CD14-positive monocyte (primary cell): ENCODE measurements around the gene RIPOR1. TPM values are rescaled to one million over a fixed set of nuclear protein-coding genes. Genes with fewer than 3 reads are reported as not detected.

ENCODE experiments used
- DNase-seq, 3 donors: peaks; one replicate each; pipeline ENCODE4 v3.0.0-alpha.2; 2011 to 2022
- H2AFZ ChIP-seq: 2 replicates; pipeline ENCODE4 v1.6.0; 2012; ENCODE audit warnings: mild to moderate bottlenecking, low read depth, low read length, inconsistent platforms; ENCODE audit not compliant: insufficient read depth, poor library complexity, severe bottlenecking
- H3K27ac ChIP-seq, 2 donors: 1 replicate in 1 of 2; 2 replicates in 1 of 2; pipeline ENCODE4 v1.5.1; 2012 to 2013; ENCODE audit warnings: low read length in 2 of 2, control low read depth in 1 of 2, inconsistent platforms in 1 of 2, low read depth in 1 of 2, mild to moderate bottlenecking in 1 of 2
- H3K27me3 ChIP-seq, 2 donors: one replicate each; pipeline versions ENCODE4 v1.6.0 to v1.6.1; 2011 to 2013; ENCODE audit warnings: low read length in 2 of 2; ENCODE audit not compliant: control insufficient read depth in 2 of 2, insufficient read depth in 2 of 2
- H3K36me3 ChIP-seq, 2 donors: replicated peaks in 1 of 2; 1 replicate in 1 of 2; 2 replicates in 1 of 2; pipeline versions ENCODE4 v1.5.1 to v1.6.1; 2012 to 2013; ENCODE audit warnings: low read length in 2 of 2, control low read depth in 1 of 2, inconsistent platforms in 1 of 2, mild to moderate bottlenecking in 1 of 2; ENCODE audit not compliant: insufficient read depth in 2 of 2, control insufficient read depth in 1 of 2
- H3K4me1 ChIP-seq, 2 donors: 1 replicate in 1 of 2; 2 replicates in 1 of 2; pipeline versions ENCODE4 v1.5.1 to v1.6.1; 2012 to 2013; ENCODE audit warnings: low read length in 2 of 2, control low read depth in 1 of 2, inconsistent platforms in 1 of 2, mild to moderate bottlenecking in 1 of 2, moderate library complexity in 1 of 2; ENCODE audit not compliant: insufficient read depth in 2 of 2, control insufficient read depth in 1 of 2
- H3K4me2 ChIP-seq: replicated peaks from 2 replicates; pipeline ENCODE3; 2012; ENCODE audit warnings: low read length, moderate library complexity, mild to moderate bottlenecking; ENCODE audit not compliant: poor library complexity, severe bottlenecking; ENCODE audit errors: extremely low read depth
- H3K4me3 ChIP-seq, 3 experiments: fragments of 200-600 bp in 1 of 3; sonication (generic) in 1 of 3; replicated peaks in 1 of 3; 1 replicate in 2 of 3; 2 replicates in 1 of 3; pipeline ENCODE4 v1.5.1; 2011 to 2013; ENCODE audit warnings: low read length in 3 of 3, mild to moderate bottlenecking in 3 of 3, control low read depth in 2 of 3, low read depth in 2 of 3, inconsistent platforms in 1 of 3, moderate library complexity in 1 of 3
- H3K79me2 ChIP-seq: 2 replicates; pipeline ENCODE4 v1.6.0; 2012; ENCODE audit warnings: mild to moderate bottlenecking, control low read depth, inconsistent platforms, low read length, moderate library complexity; ENCODE audit not compliant: insufficient read depth
- H3K9ac ChIP-seq: 2 replicates; pipeline ENCODE4 v1.6.0; 2017; ENCODE audit warnings: low read length, mild to moderate bottlenecking; ENCODE audit not compliant: insufficient read depth, poor library complexity, severe bottlenecking
- H3K9me3 ChIP-seq, 2 donors: replicated peaks in 1 of 2; 1 replicate in 1 of 2; 2 replicates in 1 of 2; pipeline versions ENCODE4 v1.5.1 to v1.6.1; 2012 to 2013; ENCODE audit warnings: low read length in 2 of 2, control low read depth in 1 of 2; ENCODE audit not compliant: control insufficient read depth in 1 of 2, insufficient read depth in 1 of 2
- H4K20me1 ChIP-seq: 2 replicates; pipeline ENCODE4 v1.6.0; 2012; ENCODE audit warnings: mild to moderate bottlenecking, low read length, control low read depth, moderate library complexity; ENCODE audit not compliant: insufficient read depth
- H3K27ac Mint-ChIP-seq, 7 donors: one replicate each; pipeline ENCODE4 v1.8.0; 2020; ENCODE audit warnings: mild to moderate bottlenecking in 7 of 7, mixed read lengths in 7 of 7, moderate library complexity in 6 of 7, inconsistent platforms in 2 of 7
- H3K27me3 Mint-ChIP-seq, 3 donors: one replicate each; pipeline ENCODE4 v1.8.0; 2021 to 2022; ENCODE audit warnings: low read depth in 3 of 3, mild to moderate bottlenecking in 3 of 3, mixed read lengths in 3 of 3, moderate library complexity in 3 of 3, inconsistent platforms in 1 of 3
- H3K36me3 Mint-ChIP-seq, 2 donors: one replicate each; pipeline ENCODE4 v1.8.0; 2020; ENCODE audit warnings: mixed read lengths in 2 of 2, inconsistent platforms in 1 of 2, mild to moderate bottlenecking in 1 of 2
- H3K4me1 Mint-ChIP-seq: one replicate; pipeline ENCODE4 v1.8.0; 2020; ENCODE audit warnings: mild to moderate bottlenecking, mixed read lengths
- H3K4me3 Mint-ChIP-seq, 2 donors: one replicate each; pipeline ENCODE4 v1.8.0; 2020; ENCODE audit warnings: mild to moderate bottlenecking in 2 of 2, mixed read lengths in 2 of 2, moderate library complexity in 1 of 2
- H3K9me3 Mint-ChIP-seq, 7 donors: one replicate each; pipeline ENCODE4 v1.8.0; 2020 to 2022; ENCODE audit warnings: mixed read lengths in 7 of 7, mild to moderate bottlenecking in 6 of 7, moderate library complexity in 6 of 7, inconsistent platforms in 2 of 7
- CTCF ChIP-seq: fragments of 200-600 bp; IDR thresholded peaks from one replicate; pipeline ENCODE4 v1.8.0; 2022; ENCODE audit warnings: antibody characterized with exemption, mild to moderate bottlenecking
- WGBS: methylation state at CpG from one replicate; pipeline ENCODE4 v1.1.5; 2013; ENCODE audit warnings: missing lambda C conversion rate; ENCODE audit not compliant: insufficient coverage; 5-methylcytosine and 5-hydroxymethylcytosine counted together
- intact Hi-C, 2 donors: fragments of 100-400 bp; cut with micrococcal nuclease; formaldehyde crosslinking; loops; one replicate each; pipeline versions ENCODE4 v1.15.0 to v1.15.1; 2023
- polyA plus RNA-seq, 3 donors: library from polyadenylated mRNA; depleted of rRNA in 1 of 3; unstranded in 2 of 3; stranded (reverse) in 1 of 3; fragments of 300-500 nt in 2 of 3; fragments of >200 nt in 1 of 3; fragmentation: Illumina TruSeq in 2 of 3; gene quantifications; 1 replicate in 2 of 3; 2 replicates in 1 of 3; pipeline ENCODE4 v1.2.3, GENCODE V29; 2012 to 2021

RIPOR1 gene
- polyA plus RNA-seq, 3 donors: 8.6 to 115 (median 17.5) TPM

- Histone ChIP-seq H2AFZ (no peak overlapping the region), H3K4me3 (peak overlapping the region in 1 of 3 experiments; percentile 71), H3K27me3 (no peaks in the 10 kb centered on the region), H3K79me2 (peaks cover 58% of the 10 kb centered on the region), H3K4me2 (peak overlapping the region; percentile 74), H3K27ac (peak overlapping the region; percentile 90 to 97), H3K9ac (peak overlapping the region; percentile 62), H4K20me1 (no peaks in the 10 kb centered on the region), H3K4me1 (peaks cover 92 to 100% of the 10 kb centered on the region in 2 donors), H3K36me3 (peaks cover 3 to 8% of the 10 kb centered on the region in 2 donors), H3K9me3 (no peaks in the 10 kb centered on the region)
- no peak for TF ChIP-seq CTCF
- 81% methylated on average over 2 of the region's 4 CpGs for WGBS
- DNase-seq: no peak
- peaks cover 0 to 7% (median 0%) of the 10 kb centered on the region in 3 donors for H3K27me3 Mint-ChIP-seq
- H3K9me3 Mint-ChIP-seq: no peaks in the 10 kb centered on the region
- peak overlapping the region; percentile 48 to 75 for H3K4me3 Mint-ChIP-seq
- H3K4me1 Mint-ChIP-seq: peaks cover 91% of the 10 kb centered on the region
- peak overlapping the region; percentile 98 to 100 (median 99) for H3K27ac Mint-ChIP-seq
- intact Hi-C loops: loop anchor here in 1 of 2 donors (2.0 to 10.0 kb wide), 3 partner anchors 25 to 175 kb away; partner anchors contain the start of genes ACD, C16orf86, CTCF and ENKD1
- peaks cover 14 to 21% of the 10 kb centered on the region in 2 donors for H3K36me3 Mint-ChIP-seq
Observed at GRCh38 chr16:67489401-67490083, 39.1 kb upstream of the RIPOR1 start.

- H2AFZ ChIP-seq: no peak overlapping the region
- H3K4me2 ChIP-seq: peak overlapping the region; percentile 74
- H3K9me3 ChIP-seq: no peaks in the 10 kb centered on the region
- H3K9ac ChIP-seq: peak overlapping the region; percentile 54
- Mint-ChIP-seq H3K4me3 (peak overlapping the region; percentile 59 to 82), H3K27me3 (peaks cover 0 to 7% (median 0%) of the 10 kb centered on the region in 3 donors), H3K9me3 (no peaks in the 10 kb centered on the region), H3K4me1 (peaks cover 84% of the 10 kb centered on the region), H3K27ac (peak overlapping the region; percentile 98 to 100 (median 99)), H3K36me3 (peaks cover 10 to 11% of the 10 kb centered on the region in 2 donors)
- intact Hi-C loops: loop anchor here in 1 of 2 donors (2.0 to 10.0 kb wide), 3 partner anchors 24 to 174 kb away; partner anchors contain the start of genes ACD, C16orf86, CTCF and ENKD1
- no peaks in the 10 kb centered on the region for H3K27me3 ChIP-seq
- DNase-seq: peak; percentile 78 to 93 (median 87)
- peaks cover 84 to 93% of the 10 kb centered on the region in 2 donors for H3K4me1 ChIP-seq
- WGBS: 3% methylated on average over 5 of the region's 8 CpGs
- peak overlapping the region; percentile 90 to 97 for H3K27ac ChIP-seq
- H4K20me1 ChIP-seq: no peaks in the 10 kb centered on the region
- no peak for TF ChIP-seq CTCF
- no peaks in the 10 kb centered on the region for H3K36me3 ChIP-seq
- peaks cover 48% of the 10 kb centered on the region for H3K79me2 ChIP-seq
- H3K4me3 ChIP-seq: peak overlapping the region in 1 of 3 experiments; percentile 71
Observed at GRCh38 chr16:67490335-67491096, 38.1 kb upstream of the RIPOR1 start.
